Tibial nerve (tissue), 4 donors: ENCODE data around the gene MIER2. TPM values are rescaled to one million over a fixed set of nuclear protein-coding genes. Genes with fewer than 3 reads are reported as not detected.

Experiments
- DNase-seq, 2 donors: peaks; one replicate each; pipeline ENCODE4 v3.0.0-alpha.2; 2019; ENCODE audit warnings: low spot score in 2 of 2
- H3K27ac ChIP-seq, 4 donors: fragments of 200-600 bp; sonication (generic) in 3 of 4; one replicate each; pipeline ENCODE4 v1.5.1; 2017 to 2019; ENCODE audit warnings: mild to moderate bottlenecking in 1 of 4
- H3K27me3 ChIP-seq, 2 donors: fragments of 200-600 bp; sonication (generic) in 1 of 2; one replicate each; pipeline versions ENCODE4 v1.5.1 to v1.6.0; 2017 to 2019
- H3K36me3 ChIP-seq, 3 donors: fragments of 200-600 bp; sonication (generic); one replicate each; pipeline ENCODE4 v1.5.1; 2018 to 2019
- H3K4me1 ChIP-seq, 4 donors: fragments of 200-600 bp; sonication (generic) in 3 of 4; one replicate each; pipeline ENCODE4 v1.5.1; 2017 to 2019
- H3K4me3 ChIP-seq, 4 donors: fragments of 200-600 bp; sonication (generic) in 3 of 4; one replicate each; pipeline ENCODE4 v1.5.1; 2017 to 2019; ENCODE audit warnings: mild to moderate bottlenecking in 1 of 4, moderate library complexity in 1 of 4
- H3K9me3 ChIP-seq, 4 donors: fragments of 200-600 bp; sonication (generic) in 3 of 4; one replicate each; pipeline ENCODE4 v1.5.1; 2017 to 2019
- EP300 ChIP-seq, 2 donors: sonication (generic); formaldehyde crosslinking; IDR thresholded peaks; one replicate each; pipeline ENCODE4 v1.6.1; 2017; ENCODE audit warnings: antibody characterized with exemption in 2 of 2, mild to moderate bottlenecking in 1 of 2
- POLR2A ChIP-seq, 2 donors: fragments of 450-650 bp; IDR thresholded peaks; one replicate each; pipeline ENCODE4 v1.6.1; 2017; ENCODE audit warnings: antibody characterized with exemption in 2 of 2, mild to moderate bottlenecking in 2 of 2, moderate library complexity in 2 of 2
- WGBS, 2 donors: methylation state at CpG; one replicate each; pipeline ENCODE4 v1.1.5; 2018; 5-methylcytosine and 5-hydroxymethylcytosine counted together
- total RNA-seq, 4 donors: library from RNA; depleted of rRNA; stranded (reverse); fragments of >200 nt; gene quantifications; one replicate each; pipeline ENCODE4 v1.1.0, GENCODE V29; 2016
- TF ChIP-seq, protein P1 (sequence below), 5 experiments: fragments of 200-600 bp in 3 of 5; fragments of 450-650 bp in 2 of 5; sonication (generic) in 3 of 5; IDR thresholded peaks; one replicate each; pipeline ENCODE4 v1.5.1; 2016 to 2019; ENCODE audit warnings: antibody characterized with exemption in 5 of 5, mild to moderate bottlenecking in 3 of 5, moderate library complexity in 2 of 5

MIER2 gene
- total RNA-seq, 4 donors from 2014 or later, result 17.8 to 20.7 (median 19.1) TPM

DNA sequence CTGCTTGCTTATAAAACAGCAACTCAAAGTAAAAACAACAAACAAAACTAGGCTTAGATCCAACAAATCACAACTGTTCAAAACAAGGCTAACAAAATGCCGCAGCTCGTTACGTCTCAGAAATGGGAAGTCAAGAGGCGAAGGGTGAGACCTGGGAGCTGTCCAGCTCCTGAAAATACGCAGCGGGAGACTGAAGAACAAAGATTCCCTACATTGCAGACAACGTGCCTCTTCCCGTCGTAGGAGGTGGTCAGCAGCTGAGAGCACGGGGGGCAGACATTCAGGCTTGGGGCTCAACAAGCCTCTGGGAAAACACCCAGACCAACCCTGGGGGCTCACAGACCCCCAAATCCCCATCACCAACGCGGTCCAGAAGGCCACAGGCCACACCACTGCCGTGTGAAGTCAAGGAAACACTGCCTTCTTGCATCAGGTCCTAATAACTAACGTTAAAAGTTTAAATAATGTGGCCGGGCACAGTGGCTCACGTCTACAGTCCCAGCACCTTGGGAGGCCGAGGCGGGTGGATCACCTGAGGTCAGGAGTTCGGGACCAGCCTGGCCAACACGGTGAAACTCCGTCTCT lies 66.9 kb downstream of the MIER2 start:
- Histone ChIP-seq H3K36me3 (no peaks in the 10 kb centered on the region), H3K27ac (no peak overlapping the region), H3K9me3 (no peaks in the 10 kb centered on the region), H3K4me3 (no peak overlapping the region), H3K4me1 (no peaks in the 10 kb centered on the region), H3K27me3 (no peaks in the 10 kb centered on the region)
- no peak for DNase-seq
- TF ChIP-seq POLR2A (IDR thresholded peaks at IDR 0.05), result no peak
- no peak for TF ChIP-seq EP300 (IDR thresholded peaks at IDR 0.05)
- TF ChIP-seq, protein P1, sequence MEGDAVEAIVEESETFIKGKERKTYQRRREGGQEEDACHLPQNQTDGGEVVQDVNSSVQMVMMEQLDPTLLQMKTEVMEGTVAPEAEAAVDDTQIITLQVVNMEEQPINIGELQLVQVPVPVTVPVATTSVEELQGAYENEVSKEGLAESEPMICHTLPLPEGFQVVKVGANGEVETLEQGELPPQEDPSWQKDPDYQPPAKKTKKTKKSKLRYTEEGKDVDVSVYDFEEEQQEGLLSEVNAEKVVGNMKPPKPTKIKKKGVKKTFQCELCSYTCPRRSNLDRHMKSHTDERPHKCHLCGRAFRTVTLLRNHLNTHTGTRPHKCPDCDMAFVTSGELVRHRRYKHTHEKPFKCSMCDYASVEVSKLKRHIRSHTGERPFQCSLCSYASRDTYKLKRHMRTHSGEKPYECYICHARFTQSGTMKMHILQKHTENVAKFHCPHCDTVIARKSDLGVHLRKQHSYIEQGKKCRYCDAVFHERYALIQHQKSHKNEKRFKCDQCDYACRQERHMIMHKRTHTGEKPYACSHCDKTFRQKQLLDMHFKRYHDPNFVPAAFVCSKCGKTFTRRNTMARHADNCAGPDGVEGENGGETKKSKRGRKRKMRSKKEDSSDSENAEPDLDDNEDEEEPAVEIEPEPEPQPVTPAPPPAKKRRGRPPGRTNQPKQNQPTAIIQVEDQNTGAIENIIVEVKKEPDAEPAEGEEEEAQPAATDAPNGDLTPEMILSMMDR (IDR thresholded peaks at IDR 0.05), result no peak
- 38 to 41% methylated on average over 21 of the region's 21 CpGs for WGBS, 2 donors

GRCh38 chr19:277131-277530 lies 67.5 kb downstream of the MIER2 start:
- no peak overlapping the region for H3K27ac ChIP-seq
- TF ChIP-seq, protein P1 (IDR thresholded peaks at IDR 0.05), result no peak
- TF ChIP-seq POLR2A (IDR thresholded peaks at IDR 0.05), result no peak
- no peak for TF ChIP-seq EP300 (IDR thresholded peaks at IDR 0.05)
- H3K27me3 ChIP-seq, result no peaks in the 10 kb centered on the region
- H3K9me3 ChIP-seq, result no peaks in the 10 kb centered on the region
- no peak overlapping the region for H3K4me3 ChIP-seq
- 72 to 82% methylated on average over 7 of the region's 7 CpGs for WGBS, 2 donors
- DNase-seq, result no peak
- H3K4me1 ChIP-seq, result no peaks in the 10 kb centered on the region
- H3K36me3 ChIP-seq, result no peaks in the 10 kb centered on the region

- no peak overlapping the region for H3K4me3 ChIP-seq
- H3K36me3 ChIP-seq, result no peaks in the 10 kb centered on the region
- H3K9me3 ChIP-seq, result no peaks in the 10 kb centered on the region
- no peak for DNase-seq
- H3K27me3 ChIP-seq, result no peaks in the 10 kb centered on the region
- TF ChIP-seq, protein P1 (IDR thresholded peaks at IDR 0.05), result no peak
- no peak for TF ChIP-seq EP300 (IDR thresholded peaks at IDR 0.05)
- no peak for TF ChIP-seq POLR2A (IDR thresholded peaks at IDR 0.05)
- no peak overlapping the region for H3K27ac ChIP-seq
- 85 to 90% methylated on average over 19 of the region's 19 CpGs for WGBS, 2 donors
- no peaks in the 10 kb centered on the region for H3K4me1 ChIP-seq
Measured at GRCh38 chr19:275958-276646, 68.5 kb downstream of the MIER2 start.

DNA sequence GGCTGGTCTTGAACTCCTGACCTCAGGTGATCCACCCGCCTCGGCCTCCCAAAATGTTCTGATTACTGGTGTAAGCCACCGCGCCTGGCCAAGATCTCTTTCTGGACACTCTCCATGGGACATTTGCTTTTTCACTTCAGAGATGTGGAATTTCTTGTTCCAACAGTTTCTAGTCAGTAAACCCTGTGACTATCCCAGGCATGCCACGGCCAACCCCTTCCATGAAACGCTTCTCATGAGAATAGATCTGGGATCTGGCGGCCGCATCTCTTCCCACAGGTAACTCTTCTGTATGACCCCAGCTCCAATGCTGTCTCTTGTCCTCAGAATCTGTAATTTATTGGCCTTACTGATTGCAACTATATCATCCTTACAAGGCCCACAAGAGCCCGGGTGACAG lies 69.6 kb downstream of the MIER2 start:
- TF ChIP-seq EP300 (IDR thresholded peaks at IDR 0.05) (no peak), POLR2A (IDR thresholded peaks at IDR 0.05) (no peak)
- TF ChIP-seq, protein P1 (IDR thresholded peaks at IDR 0.05), result no peak
- no peaks in the 10 kb centered on the region for H3K4me1 ChIP-seq

GRCh38 chr19:273393-273792 lies 71.2 kb downstream of the MIER2 start:
- peaks cover 0 to 6% of the 10 kb centered on the region in 2 donors for H3K27me3 ChIP-seq
- no peak for DNase-seq
- H3K27ac ChIP-seq, result no peak overlapping the region

More for the DNA sequence above, 69.6 kb downstream of the MIER2 start:
- H3K4me3 ChIP-seq, result no peak overlapping the region
- no peaks in the 10 kb centered on the region for H3K36me3 ChIP-seq
- DNase-seq, result no peak
- H3K9me3 ChIP-seq, result no peaks in the 10 kb centered on the region
- no peak overlapping the region for H3K27ac ChIP-seq
- WGBS, 2 donors, result 87% methylated on average over 9 of the region's 9 CpGs
- H3K27me3 ChIP-seq, result no peaks in the 10 kb centered on the region

More at GRCh38 chr19:273393-273792, 71.2 kb downstream of the MIER2 start:
- TF ChIP-seq, protein P1 (IDR thresholded peaks at IDR 0.05), result no peak
- TF ChIP-seq EP300 (IDR thresholded peaks at IDR 0.05), result no peak
- H3K4me1 ChIP-seq, result no peaks in the 10 kb centered on the region
- H3K9me3 ChIP-seq, result no peaks in the 10 kb centered on the region
- no peaks in the 10 kb centered on the region for H3K36me3 ChIP-seq
- WGBS, 2 donors, result 82 to 84% methylated on average over 6 of the region's 6 CpGs
- H3K4me3 ChIP-seq, result no peak overlapping the region
